SU-DHL-6 (cell line): ENCODE results near the gene CDK16.

Source experiments
- H2AFZ ChIP-seq: fragments of 200-600 bp; sonication (generic); 2 replicates; pipeline ENCODE4 v1.6.1; 2014; ENCODE audit warnings: low read depth, mild to moderate bottlenecking, moderate library complexity, mixed read lengths, antibody characterized with exemption, low read length; ENCODE audit not compliant: severe bottlenecking
- H3F3A ChIP-seq: fragments of 200-600 bp; shearing (Covaris generic); 2 replicates; pipeline ENCODE4 v1.6.0; 2016; ENCODE audit warnings: antibody characterized with exemption, mild to moderate bottlenecking; ENCODE audit not compliant: insufficient read depth
- H3K27ac ChIP-seq: fragments of 200-600 bp; sonication (generic); 2 replicates; pipeline ENCODE4 v1.5.1; 2016; ENCODE audit warnings: low read depth, mild to moderate bottlenecking, low read length, moderate library complexity, mixed read lengths
- H3K27me3 ChIP-seq: fragments of 200-600 bp; sonication (generic), shearing (Covaris generic); 2 replicates; pipeline ENCODE4 v1.6.0; 2014; ENCODE audit warnings: mild to moderate bottlenecking, low read length
- H3K36me3 ChIP-seq: fragments of 200-600 bp; sonication (generic); 2 replicates; pipeline ENCODE4 v1.6.1; 2014; ENCODE audit warnings: mild to moderate bottlenecking, low read length, mixed read lengths
- H3K4me2 ChIP-seq: fragments of 300-600, 200-600 bp; shearing (Covaris generic), sonication (generic); 2 replicates; pipeline ENCODE4 v1.6.0; 2014; ENCODE audit warnings: low read length, low read depth, mild to moderate bottlenecking; ENCODE audit not compliant: poor library complexity, severe bottlenecking
- H3K4me3 ChIP-seq: fragments of 200-600 bp; sonication (generic); 2 replicates; pipeline ENCODE4 v1.5.1; 2014; ENCODE audit warnings: antibody characterized with exemption, low read length, mild to moderate bottlenecking, mixed read lengths; ENCODE audit not compliant: insufficient read depth, poor library complexity, severe bottlenecking
- H3K79me2 ChIP-seq: fragments of 200-600 bp; sonication (generic); 2 replicates; pipeline ENCODE4 v1.6.1; 2014; ENCODE audit warnings: mild to moderate bottlenecking, low read length, moderate library complexity; ENCODE audit not compliant: insufficient read depth
- H3K9ac ChIP-seq: fragments of 200-600 bp; sonication (generic); 2 replicates; pipeline ENCODE4 v1.7.0; 2014; ENCODE audit warnings: mild to moderate bottlenecking, low read length
- H3K9me2 ChIP-seq: fragments of 200-600 bp; sonication (generic); replicated peaks from 2 replicates; pipeline ENCODE4 v1.6.1; 2014; ENCODE audit warnings: low read length; ENCODE audit not compliant: insufficient read depth
- H3K9me3 ChIP-seq: fragments of 200-600 bp; sonication (generic); 2 replicates; pipeline ENCODE4 v1.6.1; 2014; ENCODE audit warnings: low read length, mixed read lengths; ENCODE audit not compliant: insufficient read depth
- H4K20me1 ChIP-seq: fragments of 200-600 bp; sonication (generic); 2 replicates; pipeline ENCODE4 v1.6.1; 2014; ENCODE audit warnings: low read depth, mild to moderate bottlenecking, antibody characterized with exemption, low read length, moderate library complexity, mixed read lengths
- EZH2phosphoT487 ChIP-seq: fragments of 200-600 bp; sonication (generic), shearing (Covaris generic); conservative IDR thresholded peaks from 2 replicates; pipeline ENCODE4 v1.6.1; 2018; ENCODE audit warnings: mild to moderate bottlenecking, antibody characterized with exemption, low read length, moderate library complexity, mixed read lengths
- TF ChIP-seq, protein P1 (sequence below): fragments of 200-600 bp; sonication (generic); IDR thresholded peaks from one replicate; pipeline ENCODE4 v1.5.1; 2017; ENCODE audit warnings: antibody characterized with exemption, mild to moderate bottlenecking, low read length, moderate library complexity; ENCODE audit not compliant: insufficient read depth, poor library complexity, severe bottlenecking

CDK16 gene

DNA sequence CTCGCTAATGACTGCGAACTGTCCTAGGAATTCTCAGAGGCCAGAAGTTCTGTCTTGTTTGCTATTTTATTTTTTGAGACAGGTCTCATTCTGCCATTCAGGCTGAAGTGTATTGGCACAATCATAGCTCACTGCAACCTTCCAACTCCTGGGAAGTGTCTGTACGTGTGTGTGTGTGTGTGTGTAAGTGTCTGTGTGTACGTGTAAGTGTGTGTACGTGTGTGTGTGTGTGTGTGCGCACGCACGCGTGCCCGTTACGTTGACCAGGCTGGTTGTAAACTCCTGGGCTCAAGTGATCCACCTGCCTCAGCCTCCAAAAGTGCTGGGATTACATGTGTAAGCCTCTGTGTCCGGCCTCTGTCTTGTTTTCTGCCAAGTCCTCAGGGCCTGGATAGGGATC is 10.4 kb upstream of the CDK16 start:
- no peak overlapping the region for H3K4me2 ChIP-seq
- H3K27me3 ChIP-seq = no peaks in the 10 kb centered on the region
- H3K4me3 ChIP-seq = no peak overlapping the region
- H3K9ac ChIP-seq = no peak overlapping the region
- H4K20me1 ChIP-seq = no peaks in the 10 kb centered on the region
- H3K9me3 ChIP-seq = no peaks in the 10 kb centered on the region
- no peaks in the 10 kb centered on the region for H3F3A ChIP-seq
- no peaks in the 10 kb centered on the region; the same call in 1 of the 2 replicates for H3K79me2 ChIP-seq
- H3K9me2 ChIP-seq = no peaks in the 10 kb centered on the region
- H2AFZ ChIP-seq = no peak overlapping the region
- no peak overlapping the region for H3K27ac ChIP-seq
- TF ChIP-seq EZH2phosphoT487 = no peak
- TF ChIP-seq, protein P1, sequence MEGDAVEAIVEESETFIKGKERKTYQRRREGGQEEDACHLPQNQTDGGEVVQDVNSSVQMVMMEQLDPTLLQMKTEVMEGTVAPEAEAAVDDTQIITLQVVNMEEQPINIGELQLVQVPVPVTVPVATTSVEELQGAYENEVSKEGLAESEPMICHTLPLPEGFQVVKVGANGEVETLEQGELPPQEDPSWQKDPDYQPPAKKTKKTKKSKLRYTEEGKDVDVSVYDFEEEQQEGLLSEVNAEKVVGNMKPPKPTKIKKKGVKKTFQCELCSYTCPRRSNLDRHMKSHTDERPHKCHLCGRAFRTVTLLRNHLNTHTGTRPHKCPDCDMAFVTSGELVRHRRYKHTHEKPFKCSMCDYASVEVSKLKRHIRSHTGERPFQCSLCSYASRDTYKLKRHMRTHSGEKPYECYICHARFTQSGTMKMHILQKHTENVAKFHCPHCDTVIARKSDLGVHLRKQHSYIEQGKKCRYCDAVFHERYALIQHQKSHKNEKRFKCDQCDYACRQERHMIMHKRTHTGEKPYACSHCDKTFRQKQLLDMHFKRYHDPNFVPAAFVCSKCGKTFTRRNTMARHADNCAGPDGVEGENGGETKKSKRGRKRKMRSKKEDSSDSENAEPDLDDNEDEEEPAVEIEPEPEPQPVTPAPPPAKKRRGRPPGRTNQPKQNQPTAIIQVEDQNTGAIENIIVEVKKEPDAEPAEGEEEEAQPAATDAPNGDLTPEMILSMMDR = no peak
- peaks cover 4% of the 10 kb centered on the region; the same call in 1 of the 2 replicates for H3K36me3 ChIP-seq

DNA sequence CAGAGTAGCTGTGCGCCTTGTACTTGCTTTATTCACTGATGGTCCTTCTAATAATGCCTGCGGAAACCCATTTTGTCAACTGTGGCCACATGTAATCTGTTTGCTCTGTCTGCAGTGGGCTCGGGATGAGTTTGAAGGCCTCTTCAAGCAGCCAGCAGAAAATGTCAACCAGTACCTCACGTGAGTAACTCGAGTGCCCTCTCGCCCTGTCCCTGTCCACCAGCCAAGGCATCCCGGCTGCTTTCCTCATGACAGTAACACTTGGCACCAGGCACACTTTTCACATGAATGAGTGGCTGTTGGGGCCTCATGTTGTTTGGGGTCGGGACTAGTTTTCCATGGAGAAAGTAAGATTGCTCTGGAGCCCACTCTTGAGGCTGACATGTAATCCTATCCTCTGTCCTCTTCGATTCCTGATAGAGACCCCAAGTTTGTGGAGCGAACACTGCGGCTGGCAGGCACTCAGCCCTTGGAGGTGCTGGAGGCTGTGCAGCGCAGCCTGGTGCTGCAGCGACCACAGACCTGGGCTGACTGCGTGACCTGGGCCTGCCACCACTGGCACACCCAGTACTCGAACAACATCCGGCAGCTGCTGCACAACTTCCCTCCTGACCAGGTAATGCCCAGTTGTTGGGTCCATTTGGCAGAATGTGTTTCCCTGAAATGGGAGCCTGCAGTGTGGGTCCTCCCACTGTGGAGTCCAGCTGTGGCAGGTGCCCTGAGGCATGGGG is 8.8 kb upstream of the CDK16 start:
- H4K20me1 ChIP-seq = no peaks in the 10 kb centered on the region
- peaks cover 2% of the 10 kb centered on the region; the same call in 1 of the 2 replicates for H3K36me3 ChIP-seq
- H3K79me2 ChIP-seq = no peaks in the 10 kb centered on the region; the same call in 1 of the 2 replicates
- H3K9ac ChIP-seq = no peak overlapping the region
- no peak overlapping the region for H3K27ac ChIP-seq
- no peaks in the 10 kb centered on the region for H3K27me3 ChIP-seq
- H3K4me3 ChIP-seq = no peak overlapping the region
- H3K9me2 ChIP-seq = no peaks in the 10 kb centered on the region
- H3K9me3 ChIP-seq = no peaks in the 10 kb centered on the region
- TF ChIP-seq, protein P1 = no peak
- no peak for TF ChIP-seq EZH2phosphoT487
- no peak overlapping the region for H2AFZ ChIP-seq
- no peaks in the 10 kb centered on the region for H3F3A ChIP-seq
- H3K4me2 ChIP-seq = no peak overlapping the region

DNA sequence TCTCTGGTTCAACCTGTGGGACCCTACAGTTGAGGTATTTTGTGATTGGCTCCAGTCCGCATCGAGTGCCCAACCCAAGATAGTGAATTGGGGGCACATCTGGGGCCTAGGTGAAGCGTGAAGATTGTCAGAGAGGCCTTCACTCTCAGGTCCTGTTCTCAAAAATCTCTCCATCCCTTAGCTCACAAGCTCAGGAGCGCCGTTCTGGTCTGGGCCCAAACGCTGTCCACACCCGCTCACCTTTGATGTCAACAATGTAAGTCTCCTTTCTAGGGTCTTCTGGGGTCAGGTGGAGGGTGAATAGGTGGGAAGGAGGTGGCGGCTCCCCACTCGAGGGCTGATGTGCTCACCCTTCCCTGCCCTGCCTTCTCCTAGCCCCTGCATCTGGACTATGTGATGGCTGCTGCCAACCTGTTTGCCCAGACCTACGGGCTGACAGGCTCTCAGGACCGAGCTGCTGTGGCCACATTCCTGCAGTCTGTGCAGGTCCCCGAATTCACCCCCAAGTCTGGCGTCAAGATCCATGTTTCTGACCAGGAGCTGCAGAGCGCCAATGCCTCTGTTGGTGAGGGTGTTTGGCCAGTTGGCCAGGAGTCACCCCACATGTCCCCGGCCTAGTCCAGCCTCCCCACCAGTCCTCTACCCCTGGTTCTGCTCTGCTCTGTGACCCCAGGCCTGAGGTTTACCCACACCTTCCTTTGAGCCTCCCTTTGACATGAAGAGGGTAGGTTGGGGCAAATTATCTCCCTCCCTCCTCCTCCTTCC is 7.6 kb upstream of the CDK16 start:
- no peaks in the 10 kb centered on the region for H3K9me3 ChIP-seq
- H2AFZ ChIP-seq = no peak overlapping the region
- H3K27me3 ChIP-seq = no peaks in the 10 kb centered on the region
- H3K4me2 ChIP-seq = no peak overlapping the region
- no peak for TF ChIP-seq EZH2phosphoT487
- H4K20me1 ChIP-seq = no peaks in the 10 kb centered on the region
- no peaks in the 10 kb centered on the region; the same call in 1 of the 2 replicates for H3K79me2 ChIP-seq
- H3K9ac ChIP-seq = no peak overlapping the region
- H3K27ac ChIP-seq = no peak overlapping the region
- H3K4me3 ChIP-seq = no peak overlapping the region
- 0 out of 2 replicates have a peak, but pooled peaks cover under 1% of the 10 kb centered on the region for H3F3A ChIP-seq
- H3K9me2 ChIP-seq = no peaks in the 10 kb centered on the region
- H3K36me3 ChIP-seq = no peaks in the 10 kb centered on the region
